OCI-M1 (cell line): ENCODE data around the gene NIPBL.
A peak's percentile ranks its signal among the peaks of the same experiment; 100 is the strongest.
"Not testable (repeated sequence)": the region's sequence is repeated elsewhere in the genome, so short reads cannot be mapped to it uniquely, and the experiment has no call there.

Experiments
- DNase-seq: peaks from one replicate; lab custom pipeline; 2025; lab: John Stamatoyannopoulos, UW

Gene NIPBL, protein sequence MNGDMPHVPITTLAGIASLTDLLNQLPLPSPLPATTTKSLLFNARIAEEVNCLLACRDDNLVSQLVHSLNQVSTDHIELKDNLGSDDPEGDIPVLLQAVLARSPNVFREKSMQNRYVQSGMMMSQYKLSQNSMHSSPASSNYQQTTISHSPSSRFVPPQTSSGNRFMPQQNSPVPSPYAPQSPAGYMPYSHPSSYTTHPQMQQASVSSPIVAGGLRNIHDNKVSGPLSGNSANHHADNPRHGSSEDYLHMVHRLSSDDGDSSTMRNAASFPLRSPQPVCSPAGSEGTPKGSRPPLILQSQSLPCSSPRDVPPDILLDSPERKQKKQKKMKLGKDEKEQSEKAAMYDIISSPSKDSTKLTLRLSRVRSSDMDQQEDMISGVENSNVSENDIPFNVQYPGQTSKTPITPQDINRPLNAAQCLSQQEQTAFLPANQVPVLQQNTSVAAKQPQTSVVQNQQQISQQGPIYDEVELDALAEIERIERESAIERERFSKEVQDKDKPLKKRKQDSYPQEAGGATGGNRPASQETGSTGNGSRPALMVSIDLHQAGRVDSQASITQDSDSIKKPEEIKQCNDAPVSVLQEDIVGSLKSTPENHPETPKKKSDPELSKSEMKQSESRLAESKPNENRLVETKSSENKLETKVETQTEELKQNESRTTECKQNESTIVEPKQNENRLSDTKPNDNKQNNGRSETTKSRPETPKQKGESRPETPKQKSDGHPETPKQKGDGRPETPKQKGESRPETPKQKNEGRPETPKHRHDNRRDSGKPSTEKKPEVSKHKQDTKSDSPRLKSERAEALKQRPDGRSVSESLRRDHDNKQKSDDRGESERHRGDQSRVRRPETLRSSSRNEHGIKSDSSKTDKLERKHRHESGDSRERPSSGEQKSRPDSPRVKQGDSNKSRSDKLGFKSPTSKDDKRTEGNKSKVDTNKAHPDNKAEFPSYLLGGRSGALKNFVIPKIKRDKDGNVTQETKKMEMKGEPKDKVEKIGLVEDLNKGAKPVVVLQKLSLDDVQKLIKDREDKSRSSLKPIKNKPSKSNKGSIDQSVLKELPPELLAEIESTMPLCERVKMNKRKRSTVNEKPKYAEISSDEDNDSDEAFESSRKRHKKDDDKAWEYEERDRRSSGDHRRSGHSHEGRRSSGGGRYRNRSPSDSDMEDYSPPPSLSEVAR (N-terminal part only)

DNA sequence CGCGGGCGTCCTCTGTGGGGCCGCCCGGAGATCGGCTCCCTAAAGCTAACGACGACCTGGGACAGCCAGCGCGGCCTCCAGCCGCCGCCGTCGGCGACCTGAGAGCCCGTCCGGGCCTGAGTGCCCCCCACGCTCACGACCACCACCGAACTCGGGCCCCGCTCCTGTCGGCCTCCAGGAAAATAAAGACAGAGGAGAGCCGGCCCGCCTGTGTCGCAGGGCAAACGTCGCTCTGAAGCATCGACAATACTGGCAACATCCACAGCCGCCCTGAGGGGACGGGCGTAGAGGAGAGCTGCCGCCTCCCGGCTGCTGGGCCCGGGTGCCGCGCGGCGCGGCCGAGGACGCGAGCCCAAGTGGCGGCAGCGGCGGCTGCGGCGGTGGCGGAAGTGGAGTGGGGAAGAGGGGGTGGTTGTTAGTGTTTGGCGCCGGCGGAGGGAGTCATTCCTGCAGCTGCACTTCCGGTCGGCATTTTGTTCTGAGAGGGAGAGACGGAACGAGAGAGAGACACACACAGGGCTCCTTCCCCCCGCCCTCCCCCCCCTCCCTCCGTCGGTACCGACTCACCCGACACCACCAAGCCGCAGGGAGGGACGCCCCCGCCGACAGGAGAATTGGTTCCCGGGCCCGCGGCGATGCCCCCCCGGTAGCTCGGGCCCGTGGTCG is at the start of gene NIPBL:
Gene NIPBL (plus strand): TSS at position 471 of the 666 bp plus-strand sequence. CDS start 76,928 bp downstream, outside the sequence.
- DNase-seq = peak; percentile 94

DNA sequence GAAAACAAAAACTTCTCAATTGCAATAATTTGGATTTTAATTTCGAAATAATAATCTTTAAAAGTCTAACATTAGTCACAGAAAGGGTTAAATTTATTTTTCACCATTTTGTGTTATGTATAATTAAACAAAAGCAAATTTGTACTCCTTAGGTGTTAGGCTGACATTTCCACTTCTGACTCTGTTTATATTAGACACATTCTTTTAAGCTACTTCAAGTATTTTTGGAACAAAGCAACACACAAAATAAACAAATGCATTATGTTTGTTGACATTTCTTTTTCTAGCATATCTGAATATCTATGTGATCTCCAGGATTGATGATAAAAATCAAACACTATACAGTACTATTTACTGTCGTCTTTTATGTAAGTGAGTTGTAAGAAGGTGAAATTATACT is 44.3 kb upstream of the NIPBL start:
- no peak for DNase-seq

DNA sequence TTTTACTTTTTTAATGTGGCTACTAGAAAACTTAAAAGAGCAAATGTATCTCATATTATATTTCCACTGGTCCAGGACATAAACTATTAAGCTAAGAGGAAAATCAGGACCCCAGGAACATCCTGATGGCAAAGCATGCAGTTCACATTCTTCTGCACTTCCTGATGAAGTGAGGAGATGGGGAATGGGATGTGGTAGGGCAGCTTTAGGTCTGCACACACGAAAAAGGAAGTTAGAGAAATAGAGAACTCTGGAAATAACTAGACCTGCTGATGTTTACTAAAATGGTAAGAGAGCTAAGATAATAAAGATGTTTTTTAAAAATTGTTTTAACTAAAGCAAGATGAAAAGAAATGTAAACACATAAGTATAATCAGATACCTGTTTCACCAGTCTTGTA is 39.7 kb upstream of the NIPBL start:
- peak; percentile 57 for DNase-seq

DNA sequence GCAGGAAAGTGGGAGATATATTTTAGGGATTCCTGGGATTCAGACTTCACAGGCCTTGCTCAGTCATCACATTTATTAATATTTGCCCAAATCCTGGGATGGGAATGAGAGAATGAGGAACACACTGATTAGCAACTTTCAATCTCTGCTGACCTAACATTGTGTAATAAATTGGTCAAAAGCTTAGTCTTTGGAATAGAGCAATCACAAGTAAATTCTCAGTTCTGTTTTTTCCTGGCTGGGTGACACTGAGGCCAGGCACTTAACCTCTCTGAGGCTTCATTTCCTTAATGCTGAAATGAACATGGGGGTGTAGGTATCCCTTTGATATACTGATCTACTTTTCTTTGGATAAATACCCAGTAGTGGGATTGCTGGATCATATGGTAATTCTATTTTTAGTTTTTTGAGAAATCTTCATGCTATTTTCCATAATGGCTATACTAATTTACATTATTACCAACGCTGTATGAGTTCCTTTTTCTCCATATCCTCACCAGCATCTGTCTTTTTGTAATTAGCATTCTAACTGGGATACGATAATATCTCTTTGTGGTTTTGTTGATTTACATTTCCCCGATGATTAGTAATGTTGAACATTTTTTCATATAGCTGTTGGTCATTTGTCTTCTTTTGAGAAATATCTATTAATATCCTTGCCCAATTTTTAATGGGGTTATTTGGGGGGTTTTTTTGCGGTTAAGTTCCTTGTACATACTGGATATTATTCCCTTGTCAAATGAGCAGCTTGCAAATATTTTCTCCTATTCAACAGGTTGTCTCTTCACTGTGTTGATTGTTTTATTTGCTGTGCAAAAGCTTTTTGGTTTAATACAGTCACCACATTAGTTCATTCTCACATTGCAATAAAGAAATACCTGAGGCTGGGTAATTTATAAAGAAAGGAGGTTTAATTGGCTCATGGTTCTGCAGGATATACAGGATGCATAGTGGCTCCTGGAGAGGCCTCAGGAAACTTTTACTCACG is 36.8 kb upstream of the NIPBL start:
- DNase-seq = peak; percentile 51

DNA sequence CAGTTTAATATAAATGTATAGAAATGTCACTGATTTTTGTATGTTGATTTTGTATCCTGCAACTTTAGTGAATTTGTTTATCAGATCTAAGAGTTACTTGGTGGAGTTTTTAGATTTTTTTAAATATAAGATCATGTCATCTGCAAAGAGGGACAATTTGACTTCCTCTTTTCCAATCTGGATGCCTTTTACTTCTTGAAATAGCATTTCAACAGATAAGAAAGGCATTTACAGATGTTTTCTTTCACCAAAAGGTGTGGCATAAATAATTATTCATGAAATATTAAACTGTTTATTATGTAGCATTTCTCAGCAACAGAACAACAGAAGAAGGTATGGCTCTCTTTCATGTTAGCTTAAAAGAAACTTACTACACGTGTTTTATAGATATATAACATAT is 34.9 kb upstream of the NIPBL start:
- peak; percentile 64 for DNase-seq

DNA sequence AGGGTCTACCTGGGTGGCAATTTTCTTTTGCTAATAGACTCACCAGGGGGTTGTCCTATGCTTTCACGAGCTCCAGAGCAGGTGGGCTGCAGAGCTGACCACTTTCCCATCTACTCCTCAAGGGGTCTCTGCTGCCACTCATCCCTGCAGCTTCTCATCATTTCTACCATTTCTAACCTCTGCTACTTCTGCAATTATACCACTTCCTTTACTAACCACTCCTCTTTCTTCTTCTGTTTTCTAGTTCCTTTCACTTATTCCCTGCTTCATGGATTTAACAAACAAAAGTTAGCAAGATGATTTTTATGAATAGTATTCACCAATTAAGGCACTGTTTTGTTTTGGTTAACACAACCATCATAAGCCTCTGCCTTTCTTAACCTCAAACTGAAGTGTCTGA is 34.5 kb upstream of the NIPBL start:
- peak; percentile 43 for DNase-seq

DNA sequence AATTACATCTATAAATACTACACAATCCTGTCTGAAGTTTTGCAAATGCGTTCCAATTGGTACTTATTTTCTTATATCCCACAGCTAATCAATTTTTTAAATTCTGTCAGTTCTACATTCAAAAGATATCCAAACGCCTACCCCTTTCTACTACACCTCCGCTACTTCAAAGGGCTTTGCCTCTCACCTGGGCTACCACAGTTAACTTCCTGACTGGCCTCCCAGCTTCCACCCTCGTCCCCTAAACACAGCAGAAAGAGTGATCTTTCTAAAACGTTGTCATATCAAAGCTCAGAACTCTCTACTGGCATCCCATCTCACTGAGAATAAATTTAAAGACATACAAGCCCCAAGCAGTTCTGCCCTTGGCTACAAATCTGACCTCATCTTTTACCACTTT is 32.3 kb upstream of the NIPBL start:
- no peak for DNase-seq

DNA sequence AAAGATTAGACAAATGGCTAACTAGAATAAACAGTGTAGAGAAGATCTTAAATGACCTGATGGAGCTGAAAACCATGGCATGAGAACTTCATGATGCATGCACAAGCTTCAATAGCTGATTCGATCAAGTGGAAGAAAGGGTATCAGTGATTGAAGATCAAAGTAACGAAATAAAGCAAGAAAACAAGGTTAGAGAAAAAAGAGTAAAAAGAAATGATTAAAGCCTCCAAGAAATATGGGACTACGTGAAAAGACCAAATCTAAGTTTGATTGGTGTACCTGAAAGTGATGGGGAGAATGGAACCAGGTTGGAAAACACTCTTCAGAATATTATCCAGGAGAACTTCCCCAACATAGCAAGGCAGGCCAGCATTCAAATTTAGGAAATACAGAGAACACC is 28.0 kb upstream of the NIPBL start:
- DNase-seq = not testable (repeated sequence)

DNA sequence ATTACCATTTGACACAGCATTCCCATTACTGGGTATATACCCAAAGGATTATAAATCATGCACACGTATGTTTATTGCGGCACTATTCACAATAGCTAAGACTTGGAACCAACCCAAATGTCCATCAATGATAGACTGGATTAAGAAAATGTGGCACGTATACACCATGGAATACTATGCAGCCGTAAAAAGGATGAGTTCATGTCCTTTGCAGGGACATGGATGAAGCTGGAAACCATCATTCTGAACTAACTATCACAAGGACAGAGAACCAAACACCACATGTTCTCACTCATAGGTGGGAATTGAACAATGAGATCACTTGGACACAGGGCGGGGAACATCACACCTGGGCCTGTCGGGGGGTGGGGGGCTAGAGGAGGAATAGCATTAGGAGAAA is 23.7 kb upstream of the NIPBL start:
- DNase-seq = not testable (repeated sequence)

DNA sequence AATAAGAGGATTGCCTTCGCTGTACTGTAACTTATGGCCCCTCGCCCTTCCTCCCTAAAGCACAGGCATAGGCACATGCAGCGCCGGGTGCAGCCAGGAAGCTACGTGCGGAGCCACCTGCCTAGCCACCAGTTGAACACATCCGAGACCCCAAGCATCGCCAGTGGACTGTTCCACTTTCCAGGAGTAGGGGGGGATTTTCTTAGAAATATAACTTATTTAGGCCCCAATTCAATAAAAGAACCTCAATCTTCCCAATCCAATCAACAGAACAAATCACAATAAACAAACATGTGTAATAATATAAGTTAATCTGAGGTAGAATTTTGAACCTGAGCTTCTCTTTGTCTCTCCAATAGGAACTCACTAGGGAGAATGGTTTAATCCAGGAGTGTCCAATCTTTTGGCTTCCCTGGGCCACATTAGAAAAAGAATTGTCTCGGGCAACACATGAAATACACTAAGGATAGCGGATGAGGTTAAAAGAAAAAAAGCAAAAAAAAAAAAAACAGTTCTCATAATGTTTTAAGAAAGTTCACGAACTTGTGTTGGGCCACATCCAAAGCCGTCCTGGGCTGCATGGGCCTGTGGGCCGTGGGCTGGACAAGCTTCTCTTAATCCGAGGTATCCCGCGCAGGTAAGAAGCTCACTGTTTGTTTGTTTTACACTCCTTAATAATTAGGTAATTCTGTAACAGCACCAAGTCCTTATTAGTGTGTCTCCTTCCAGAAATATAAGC is 22.0 kb upstream of the NIPBL start:
- DNase-seq = no peak

DNA sequence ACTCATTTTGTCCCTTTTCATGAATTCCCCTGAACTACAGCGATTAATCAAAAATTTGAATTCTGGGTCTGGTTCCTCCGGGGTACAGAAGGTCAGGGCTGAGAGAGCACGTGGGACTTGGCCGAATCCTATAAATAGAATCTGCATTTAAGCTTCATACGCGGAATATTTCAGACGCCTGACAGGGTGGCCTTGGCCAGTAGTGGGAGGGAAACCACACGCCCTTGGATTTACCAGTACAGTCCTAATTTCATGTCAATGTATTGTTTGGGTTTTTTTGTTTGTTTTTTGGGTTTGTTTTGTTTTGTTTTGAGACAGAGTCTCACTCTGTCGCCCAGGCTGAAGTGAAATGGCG is 21.5 kb upstream of the NIPBL start:
- DNase-seq = no peak

DNA sequence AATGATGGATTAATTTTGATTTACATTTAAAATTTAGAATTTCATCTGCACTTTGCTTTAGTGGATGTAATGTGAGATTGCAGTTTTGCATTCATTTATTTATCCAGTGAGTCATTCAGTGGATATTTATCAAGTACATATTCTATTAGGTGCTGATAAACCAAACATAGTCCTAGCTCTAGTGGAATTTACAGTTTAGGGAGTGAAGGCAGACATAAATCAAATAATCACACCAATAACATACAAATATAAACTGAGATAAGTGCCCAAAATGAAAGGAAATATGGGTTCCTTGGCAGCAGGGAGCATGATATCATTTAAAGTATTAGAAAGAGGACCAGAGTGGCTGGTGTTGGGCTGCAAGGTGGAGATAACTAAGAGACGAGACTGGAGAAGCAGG is 14.7 kb upstream of the NIPBL start:
- DNase-seq = no peak

DNA sequence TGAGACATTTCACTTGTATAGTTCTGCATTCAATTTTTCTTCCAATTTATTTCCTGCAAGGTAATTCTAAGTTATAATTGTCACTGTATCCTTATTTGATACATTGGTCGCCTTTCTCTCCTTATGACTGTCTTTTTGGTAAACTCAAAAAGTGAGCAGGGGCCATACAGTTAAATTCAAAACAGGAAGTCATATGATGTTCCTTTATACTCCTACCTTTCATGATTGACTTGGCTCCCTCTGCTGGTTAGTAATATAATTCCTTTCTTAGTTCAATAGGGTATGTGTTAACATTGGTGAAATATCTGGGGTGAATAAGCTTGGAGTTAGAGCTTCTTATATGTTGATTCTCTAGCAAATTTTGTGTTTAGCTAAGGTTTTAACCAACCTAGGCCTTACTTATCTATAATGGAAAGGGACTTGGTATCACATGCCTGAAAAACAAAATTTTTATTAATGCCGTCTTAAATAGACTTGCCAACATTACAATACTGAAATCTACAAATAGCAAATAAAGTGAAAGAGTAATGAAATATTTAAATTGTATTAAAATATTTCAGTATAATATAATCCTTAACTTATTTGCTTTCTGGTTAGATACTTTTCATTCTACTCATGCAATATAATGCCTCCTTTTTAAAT is 6.0 kb upstream of the NIPBL start:
- peak; percentile 93 for DNase-seq

DNA sequence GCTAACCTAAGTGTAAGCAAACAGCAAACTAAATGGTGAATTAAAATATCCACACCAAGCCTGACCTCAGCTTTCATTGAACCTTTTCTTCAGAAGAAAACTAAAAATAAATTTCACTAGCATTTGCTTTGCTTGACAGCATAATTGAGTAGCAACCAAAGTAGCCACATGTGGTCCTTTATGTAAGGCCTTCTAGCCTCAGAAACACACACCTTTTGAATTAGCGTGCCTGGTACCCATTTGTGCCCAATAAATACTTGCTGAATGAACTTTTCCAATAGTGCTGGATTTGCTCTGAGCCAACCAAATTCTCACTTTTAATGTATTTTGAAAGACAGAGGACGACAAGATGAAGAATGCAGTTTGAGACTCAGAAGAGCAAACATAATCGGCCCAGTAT is 2.1 kb upstream of the NIPBL start:
- DNase-seq = peak; percentile 63

DNA sequence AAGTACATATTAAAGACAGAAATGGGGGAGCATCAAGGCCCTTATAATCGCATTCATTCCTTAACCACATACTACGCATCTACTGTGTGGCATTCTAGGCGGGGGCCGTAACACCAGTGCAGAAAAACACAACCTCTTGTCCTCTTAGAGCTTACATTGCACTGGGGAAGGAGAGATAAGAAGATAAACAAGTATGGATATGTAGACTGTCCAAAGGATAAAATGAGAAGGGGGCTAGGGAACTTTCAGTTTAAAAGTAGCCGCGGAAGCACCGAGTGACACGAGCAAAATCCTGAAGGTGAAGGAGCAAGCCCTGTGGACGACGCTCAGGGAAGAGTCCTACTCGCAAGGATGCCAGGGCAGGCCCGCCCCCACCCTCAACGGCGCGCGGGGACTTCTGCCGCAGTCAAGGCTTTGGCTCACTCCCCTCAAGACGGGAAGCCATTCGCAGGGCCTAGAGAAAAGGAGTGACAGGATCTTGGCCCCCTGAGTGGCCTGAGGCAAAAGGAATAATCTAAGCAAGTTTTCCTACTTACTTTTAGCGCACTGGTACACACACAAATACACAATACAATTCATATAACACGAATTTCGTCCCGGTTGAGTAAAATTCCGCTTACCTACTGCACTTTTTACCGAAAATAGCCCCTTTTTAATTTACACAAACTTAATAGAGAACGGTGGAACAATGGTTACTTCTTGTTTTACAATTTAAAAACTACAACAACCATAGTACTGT is 1.3 kb upstream of the NIPBL start:
- DNase-seq = peak; percentile 87

DNA sequence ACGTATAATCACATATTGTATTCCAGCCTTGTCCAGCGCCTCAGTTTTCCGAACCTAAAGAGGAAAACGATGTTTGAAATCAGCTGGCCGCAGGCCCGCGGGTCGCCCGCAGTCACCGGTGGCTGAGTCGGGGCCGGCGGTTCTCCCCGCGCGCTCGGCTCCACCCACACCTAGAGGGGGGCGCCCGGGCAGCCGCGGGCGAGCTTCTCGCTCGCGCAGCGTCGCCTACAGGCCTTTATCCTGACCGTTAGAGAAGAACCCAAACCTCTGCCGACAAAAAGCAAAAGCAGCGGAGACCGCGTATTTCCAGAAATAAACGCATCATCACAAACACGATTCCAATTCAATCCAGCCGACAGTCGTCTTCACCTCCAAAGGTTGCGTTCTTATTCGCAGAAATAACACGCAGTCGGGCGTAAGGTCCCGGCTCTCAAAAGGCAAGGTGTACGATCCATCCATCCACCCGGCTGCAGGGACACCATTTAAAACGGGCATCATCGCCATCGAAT is 725 bp upstream of the NIPBL start:
- peak; percentile 86 for DNase-seq

DNA sequence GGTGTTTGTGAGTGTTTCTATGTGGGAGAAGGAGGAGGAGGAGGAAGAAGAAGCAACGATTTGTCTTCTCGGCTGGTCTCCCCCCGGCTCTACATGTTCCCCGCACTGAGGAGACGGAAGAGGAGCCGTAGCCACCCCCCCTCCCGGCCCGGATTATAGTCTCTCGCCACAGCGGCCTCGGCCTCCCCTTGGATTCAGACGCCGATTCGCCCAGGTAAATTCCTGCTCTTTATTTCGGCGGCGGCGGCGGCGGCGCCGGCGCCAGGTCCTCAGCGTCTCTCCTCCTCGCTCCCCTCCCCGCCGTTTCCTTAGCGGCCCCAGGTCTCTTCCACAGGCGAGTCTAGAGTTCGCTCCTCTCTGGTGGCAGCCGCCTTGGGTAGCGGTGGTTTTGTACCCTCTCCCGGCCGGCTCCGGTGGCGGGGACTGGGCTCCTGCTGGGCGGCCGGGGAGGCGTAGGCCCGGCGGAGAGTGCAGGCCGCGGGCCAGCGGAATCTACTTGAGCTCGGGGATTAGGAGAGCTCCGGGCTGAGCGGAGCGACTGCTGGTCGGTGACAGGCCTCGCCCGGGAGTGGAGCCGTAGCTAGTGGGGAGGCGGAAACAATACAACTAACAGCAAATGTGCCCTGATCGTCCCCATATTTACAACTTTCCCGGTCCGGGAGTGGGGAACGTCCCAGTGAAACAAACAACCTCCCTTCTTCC is 547 bp downstream of the NIPBL start:
- peak; percentile 80 for DNase-seq
